CD14-positive monocyte (primary cell): ENCODE results near the gene GPX3. TPM values are rescaled to one million over a fixed set of nuclear protein-coding genes. Genes with fewer than 3 reads are reported as not detected.

Experiments
- DNase-seq, 3 donors: peaks; one replicate each; pipeline ENCODE4 v3.0.0-alpha.2; 2011 to 2022
- H2AFZ ChIP-seq: 2 replicates; pipeline ENCODE4 v1.6.0; 2012; ENCODE audit warnings: mild to moderate bottlenecking, low read depth, low read length, inconsistent platforms; ENCODE audit not compliant: insufficient read depth, poor library complexity, severe bottlenecking
- H3K27ac ChIP-seq, 2 donors: 1 replicate in 1 of 2; 2 replicates in 1 of 2; pipeline ENCODE4 v1.5.1; 2012 to 2013; ENCODE audit warnings: low read length in 2 of 2, control low read depth in 1 of 2, inconsistent platforms in 1 of 2, low read depth in 1 of 2, mild to moderate bottlenecking in 1 of 2
- H3K27me3 ChIP-seq, 2 donors: one replicate each; pipeline versions ENCODE4 v1.6.0 to v1.6.1; 2011 to 2013; ENCODE audit warnings: low read length in 2 of 2; ENCODE audit not compliant: control insufficient read depth in 2 of 2, insufficient read depth in 2 of 2
- H3K36me3 ChIP-seq, 2 donors: replicated peaks in 1 of 2; 1 replicate in 1 of 2; 2 replicates in 1 of 2; pipeline versions ENCODE4 v1.5.1 to v1.6.1; 2012 to 2013; ENCODE audit warnings: low read length in 2 of 2, control low read depth in 1 of 2, inconsistent platforms in 1 of 2, mild to moderate bottlenecking in 1 of 2; ENCODE audit not compliant: insufficient read depth in 2 of 2, control insufficient read depth in 1 of 2
- H3K4me1 ChIP-seq, 2 donors: 1 replicate in 1 of 2; 2 replicates in 1 of 2; pipeline versions ENCODE4 v1.5.1 to v1.6.1; 2012 to 2013; ENCODE audit warnings: low read length in 2 of 2, control low read depth in 1 of 2, inconsistent platforms in 1 of 2, mild to moderate bottlenecking in 1 of 2, moderate library complexity in 1 of 2; ENCODE audit not compliant: insufficient read depth in 2 of 2, control insufficient read depth in 1 of 2
- H3K4me2 ChIP-seq: replicated peaks from 2 replicates; pipeline ENCODE3; 2012; ENCODE audit warnings: low read length, moderate library complexity, mild to moderate bottlenecking; ENCODE audit not compliant: poor library complexity, severe bottlenecking; ENCODE audit errors: extremely low read depth
- H3K4me3 ChIP-seq, 3 experiments: fragments of 200-600 bp in 1 of 3; sonication (generic) in 1 of 3; replicated peaks in 1 of 3; 1 replicate in 2 of 3; 2 replicates in 1 of 3; pipeline ENCODE4 v1.5.1; 2011 to 2013; ENCODE audit warnings: low read length in 3 of 3, mild to moderate bottlenecking in 3 of 3, control low read depth in 2 of 3, low read depth in 2 of 3, inconsistent platforms in 1 of 3, moderate library complexity in 1 of 3
- H3K79me2 ChIP-seq: 2 replicates; pipeline ENCODE4 v1.6.0; 2012; ENCODE audit warnings: mild to moderate bottlenecking, control low read depth, inconsistent platforms, low read length, moderate library complexity; ENCODE audit not compliant: insufficient read depth
- H3K9ac ChIP-seq: 2 replicates; pipeline ENCODE4 v1.6.0; 2017; ENCODE audit warnings: low read length, mild to moderate bottlenecking; ENCODE audit not compliant: insufficient read depth, poor library complexity, severe bottlenecking
- H3K9me3 ChIP-seq, 2 donors: replicated peaks in 1 of 2; 1 replicate in 1 of 2; 2 replicates in 1 of 2; pipeline versions ENCODE4 v1.5.1 to v1.6.1; 2012 to 2013; ENCODE audit warnings: low read length in 2 of 2, control low read depth in 1 of 2; ENCODE audit not compliant: control insufficient read depth in 1 of 2, insufficient read depth in 1 of 2
- H4K20me1 ChIP-seq: 2 replicates; pipeline ENCODE4 v1.6.0; 2012; ENCODE audit warnings: mild to moderate bottlenecking, low read length, control low read depth, moderate library complexity; ENCODE audit not compliant: insufficient read depth
- H3K27ac Mint-ChIP-seq, 7 donors: one replicate each; pipeline ENCODE4 v1.8.0; 2020; ENCODE audit warnings: mild to moderate bottlenecking in 7 of 7, mixed read lengths in 7 of 7, moderate library complexity in 6 of 7, inconsistent platforms in 2 of 7
- H3K27me3 Mint-ChIP-seq, 3 donors: one replicate each; pipeline ENCODE4 v1.8.0; 2021 to 2022; ENCODE audit warnings: low read depth in 3 of 3, mild to moderate bottlenecking in 3 of 3, mixed read lengths in 3 of 3, moderate library complexity in 3 of 3, inconsistent platforms in 1 of 3
- H3K36me3 Mint-ChIP-seq, 2 donors: one replicate each; pipeline ENCODE4 v1.8.0; 2020; ENCODE audit warnings: mixed read lengths in 2 of 2, inconsistent platforms in 1 of 2, mild to moderate bottlenecking in 1 of 2
- H3K4me1 Mint-ChIP-seq: one replicate; pipeline ENCODE4 v1.8.0; 2020; ENCODE audit warnings: mild to moderate bottlenecking, mixed read lengths
- H3K4me3 Mint-ChIP-seq, 2 donors: one replicate each; pipeline ENCODE4 v1.8.0; 2020; ENCODE audit warnings: mild to moderate bottlenecking in 2 of 2, mixed read lengths in 2 of 2, moderate library complexity in 1 of 2
- H3K9me3 Mint-ChIP-seq, 7 donors: one replicate each; pipeline ENCODE4 v1.8.0; 2020 to 2022; ENCODE audit warnings: mixed read lengths in 7 of 7, mild to moderate bottlenecking in 6 of 7, moderate library complexity in 6 of 7, inconsistent platforms in 2 of 7
- CTCF ChIP-seq: fragments of 200-600 bp; IDR thresholded peaks from one replicate; pipeline ENCODE4 v1.8.0; 2022; ENCODE audit warnings: antibody characterized with exemption, mild to moderate bottlenecking
- WGBS: methylation state at CpG from one replicate; pipeline ENCODE4 v1.1.5; 2013; ENCODE audit warnings: missing lambda C conversion rate; ENCODE audit not compliant: insufficient coverage; 5-methylcytosine and 5-hydroxymethylcytosine counted together
- intact Hi-C, 2 donors: fragments of 100-400 bp; cut with micrococcal nuclease; formaldehyde crosslinking; loops; one replicate each; pipeline versions ENCODE4 v1.15.0 to v1.15.1; 2023
- polyA plus RNA-seq, 3 donors: library from polyadenylated mRNA; depleted of rRNA in 1 of 3; unstranded in 2 of 3; stranded (reverse) in 1 of 3; fragments of 300-500 nt in 2 of 3; fragments of >200 nt in 1 of 3; fragmentation: Illumina TruSeq in 2 of 3; gene quantifications; 1 replicate in 2 of 3; 2 replicates in 1 of 3; pipeline ENCODE4 v1.2.3, GENCODE V29; 2012 to 2021

The GPX3 gene
- polyA plus RNA-seq, 3 donors, result 3.5 to 12.7 (median 3.8) TPM

- H3K9ac ChIP-seq, result no peak overlapping the region
- no peak overlapping the region for H3K27ac ChIP-seq
These were observed 1.4 kb downstream of the GPX3 start for GRCh38 chr5:151021746-151022145.

GRCh38 chr5:151022511-151023018 lies 2.2 kb downstream of the GPX3 start:
- no peaks in the 10 kb centered on the region for H3K79me2 ChIP-seq
- Mint-ChIP-seq H3K27me3 (peaks cover 3 to 10% (median 6%) of the 10 kb centered on the region in 3 donors), H3K36me3 (peaks cover 27 to 35% of the 10 kb centered on the region in 2 donors), H3K27ac (peak overlapping the region in 1 of 7 donors; percentile 3), H3K4me1 (peaks cover 57% of the 10 kb centered on the region), H3K4me3 (no peak overlapping the region), H3K9me3 (no peaks in the 10 kb centered on the region)
- H3K4me3 ChIP-seq, result no peak overlapping the region
- TF ChIP-seq CTCF, result no peak
- no peak overlapping the region for H3K9ac ChIP-seq
- peaks cover 44 to 46% of the 10 kb centered on the region in 2 donors for H3K4me1 ChIP-seq
- DNase-seq, result no peak
- H3K27ac ChIP-seq, result no peak overlapping the region
- H2AFZ ChIP-seq, result no peak overlapping the region
- intact Hi-C loops, result no loop called here
- H3K27me3 ChIP-seq, result no peaks in the 10 kb centered on the region
- peaks cover 35% of the 10 kb centered on the region for H4K20me1 ChIP-seq
- 75% methylated on average over 4 of the region's 7 CpGs for WGBS
- no peak overlapping the region for H3K4me2 ChIP-seq
- no peaks in the 10 kb centered on the region for H3K9me3 ChIP-seq
- peaks cover 9 to 24% of the 10 kb centered on the region in 2 donors for H3K36me3 ChIP-seq

More at GRCh38 chr5:151021746-151022145, 1.4 kb downstream of the GPX3 start:
- no peak overlapping the region for H3K4me2 ChIP-seq
- H3K4me3 ChIP-seq, result no peak overlapping the region
- peaks cover 4 to 10% (median 6%) of the 10 kb centered on the region in 3 donors for H3K27me3 Mint-ChIP-seq
- no peaks in the 10 kb centered on the region for H3K9me3 ChIP-seq
- H3K79me2 ChIP-seq, result no peaks in the 10 kb centered on the region
- peak overlapping the region in 1 of 7 donors; percentile 58 for H3K27ac Mint-ChIP-seq
- H3K4me1 ChIP-seq, result peaks cover 52 to 54% of the 10 kb centered on the region in 2 donors
- intact Hi-C loops, result no loop called here
- H3K27me3 ChIP-seq, result no peaks in the 10 kb centered on the region
- H2AFZ ChIP-seq, result no peak overlapping the region
- peaks cover 21 to 27% of the 10 kb centered on the region in 2 donors for H3K36me3 Mint-ChIP-seq
- 86% methylated on average over 1 of the region's 6 CpGs for WGBS
- H3K36me3 ChIP-seq, result peaks cover 4 to 16% of the 10 kb centered on the region in 2 donors
- peaks cover 65% of the 10 kb centered on the region for H3K4me1 Mint-ChIP-seq
- no peak for DNase-seq
- H4K20me1 ChIP-seq, result peaks cover 30% of the 10 kb centered on the region
- TF ChIP-seq CTCF, result no peak
- no peak overlapping the region for H3K4me3 Mint-ChIP-seq
- no peaks in the 10 kb centered on the region for H3K9me3 Mint-ChIP-seq
